ENCODE measurements around the gene KDM7A.

The KDM7A gene

DNA sequence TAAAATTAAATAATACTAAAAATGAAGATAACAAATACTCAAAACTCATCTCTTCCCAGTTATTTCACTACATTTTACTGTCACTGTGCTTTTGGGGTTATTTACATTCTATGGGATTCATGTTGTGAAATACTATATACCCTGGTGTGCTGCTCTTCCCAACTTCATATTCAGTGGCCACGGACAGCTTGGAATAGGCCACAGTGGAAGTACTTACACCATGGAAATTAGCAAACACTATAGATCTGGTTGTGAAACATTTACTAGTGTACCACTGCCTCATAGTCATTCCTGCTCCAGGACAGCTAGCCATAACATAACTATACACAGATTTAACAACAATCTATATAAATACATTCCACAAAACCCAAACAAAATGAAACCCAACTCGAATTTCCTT lies 21.2 kb upstream of the KDM7A start:
- no peak overlapping the region for H3K4me3 ChIP-seq (ENCODE audit: low read depth, low read length)
- TF ChIP-seq, protein P1, sequence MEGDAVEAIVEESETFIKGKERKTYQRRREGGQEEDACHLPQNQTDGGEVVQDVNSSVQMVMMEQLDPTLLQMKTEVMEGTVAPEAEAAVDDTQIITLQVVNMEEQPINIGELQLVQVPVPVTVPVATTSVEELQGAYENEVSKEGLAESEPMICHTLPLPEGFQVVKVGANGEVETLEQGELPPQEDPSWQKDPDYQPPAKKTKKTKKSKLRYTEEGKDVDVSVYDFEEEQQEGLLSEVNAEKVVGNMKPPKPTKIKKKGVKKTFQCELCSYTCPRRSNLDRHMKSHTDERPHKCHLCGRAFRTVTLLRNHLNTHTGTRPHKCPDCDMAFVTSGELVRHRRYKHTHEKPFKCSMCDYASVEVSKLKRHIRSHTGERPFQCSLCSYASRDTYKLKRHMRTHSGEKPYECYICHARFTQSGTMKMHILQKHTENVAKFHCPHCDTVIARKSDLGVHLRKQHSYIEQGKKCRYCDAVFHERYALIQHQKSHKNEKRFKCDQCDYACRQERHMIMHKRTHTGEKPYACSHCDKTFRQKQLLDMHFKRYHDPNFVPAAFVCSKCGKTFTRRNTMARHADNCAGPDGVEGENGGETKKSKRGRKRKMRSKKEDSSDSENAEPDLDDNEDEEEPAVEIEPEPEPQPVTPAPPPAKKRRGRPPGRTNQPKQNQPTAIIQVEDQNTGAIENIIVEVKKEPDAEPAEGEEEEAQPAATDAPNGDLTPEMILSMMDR (IDR thresholded peaks at IDR 0.05; ENCODE audit: borderline replicate concordance, insufficient read depth, low read depth, low read length), result no peak

DNA sequence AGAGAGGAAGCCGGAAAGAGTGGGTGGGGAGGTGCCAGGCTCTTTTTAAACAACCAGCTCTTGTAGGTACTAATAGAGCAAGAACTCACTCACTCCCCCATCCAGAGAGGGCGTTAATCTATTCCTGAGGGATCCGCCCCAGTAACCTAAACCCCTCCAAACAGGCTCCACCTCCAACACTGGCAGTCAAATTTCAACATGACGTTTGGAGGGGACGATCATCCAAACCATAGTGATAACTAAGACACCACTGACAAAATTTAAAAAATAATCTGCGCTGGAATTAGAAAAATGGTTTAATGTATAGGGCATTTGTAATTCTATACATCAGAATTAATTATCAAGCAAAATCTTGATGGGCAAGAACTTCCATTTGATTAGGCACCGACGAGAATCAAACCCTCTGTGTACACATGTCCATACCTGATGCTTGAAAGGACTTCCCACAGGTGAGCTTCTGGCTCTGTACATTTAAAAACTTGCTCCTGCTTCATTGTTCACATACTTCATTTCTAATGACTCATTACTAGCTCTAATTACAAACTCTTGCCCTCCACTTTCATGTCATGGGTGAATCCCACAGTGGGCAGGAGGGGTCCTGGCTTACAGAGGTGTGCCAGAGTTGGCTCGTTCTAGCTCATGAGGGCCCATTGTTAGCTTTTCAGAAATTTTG lies 20.6 kb upstream of the KDM7A start:
- H3K4me3 ChIP-seq (ENCODE audit: low read depth, low read length), result no peak overlapping the region
- TF ChIP-seq, protein P1 (IDR thresholded peaks at IDR 0.05; ENCODE audit: borderline replicate concordance, insufficient read depth, low read depth, low read length), result no peak

DNA sequence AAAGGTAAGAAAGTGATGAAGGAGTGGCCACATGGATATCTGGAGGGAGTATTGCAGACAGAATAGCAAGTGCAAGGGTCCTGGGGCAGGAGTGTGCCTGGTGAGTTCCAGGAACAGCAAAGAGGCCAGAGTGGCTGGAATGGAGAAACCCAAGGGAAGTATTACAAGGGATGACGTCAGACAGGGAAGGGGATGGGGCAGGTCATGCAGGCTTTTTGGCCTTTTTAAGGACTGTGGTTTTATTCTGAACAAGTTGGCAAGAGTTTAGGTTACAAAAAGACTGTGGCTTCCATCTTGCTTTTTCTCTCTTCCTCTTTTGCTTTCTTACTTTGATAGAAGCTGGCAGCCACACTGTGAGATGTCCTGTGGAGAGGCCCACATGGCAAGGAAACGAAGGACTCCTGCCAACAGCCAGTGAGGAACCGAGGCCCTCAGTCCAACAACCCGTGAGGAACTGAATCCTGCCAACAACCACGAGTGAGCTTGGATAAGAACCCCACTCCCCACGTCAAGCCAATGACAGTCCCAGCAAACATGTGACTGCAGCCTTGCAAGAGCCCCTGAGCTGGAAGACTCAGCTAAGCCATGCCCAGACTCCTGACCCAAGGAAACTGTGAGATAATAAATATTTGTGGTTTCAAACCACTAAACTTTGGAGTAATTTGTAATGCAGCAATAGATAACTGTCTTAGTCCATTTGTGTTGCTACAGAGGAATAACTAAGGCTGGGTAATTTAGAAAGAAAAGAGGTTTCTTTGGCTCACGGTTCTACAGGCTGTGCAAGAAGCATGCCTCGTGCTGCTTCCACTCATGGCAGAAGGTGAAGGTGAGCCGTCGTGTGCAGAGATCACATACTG lies 19.8 kb upstream of the KDM7A start:
- H3K4me3 ChIP-seq (ENCODE audit: low read depth, low read length), result no peak overlapping the region
- TF ChIP-seq, protein P1 (IDR thresholded peaks at IDR 0.05; ENCODE audit: borderline replicate concordance, insufficient read depth, low read depth, low read length), result no peak

DNA sequence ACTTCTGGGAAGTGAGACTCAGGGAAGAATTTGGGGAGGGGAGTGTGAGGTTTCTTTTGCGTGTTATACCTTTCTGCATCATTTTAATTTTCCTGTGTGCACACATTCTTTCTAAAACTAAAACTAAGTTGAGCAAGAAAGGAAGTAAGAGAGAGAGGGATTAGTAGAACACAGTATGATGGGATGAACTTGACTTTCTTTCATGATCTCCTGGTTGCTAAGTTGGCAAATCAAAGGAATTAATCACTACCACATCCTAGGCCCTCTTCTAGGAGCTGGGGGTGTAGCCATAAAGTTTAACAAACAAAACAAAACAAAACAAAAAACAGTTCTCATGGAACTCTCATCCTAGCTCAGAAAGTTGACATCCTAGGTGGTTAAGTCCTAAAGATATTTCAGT lies 19.1 kb upstream of the KDM7A start:
- H3K4me3 ChIP-seq (ENCODE audit: low read depth, low read length), result no peak overlapping the region
- TF ChIP-seq, protein P1 (IDR thresholded peaks at IDR 0.05; ENCODE audit: borderline replicate concordance, insufficient read depth, low read depth, low read length), result no peak

DNA sequence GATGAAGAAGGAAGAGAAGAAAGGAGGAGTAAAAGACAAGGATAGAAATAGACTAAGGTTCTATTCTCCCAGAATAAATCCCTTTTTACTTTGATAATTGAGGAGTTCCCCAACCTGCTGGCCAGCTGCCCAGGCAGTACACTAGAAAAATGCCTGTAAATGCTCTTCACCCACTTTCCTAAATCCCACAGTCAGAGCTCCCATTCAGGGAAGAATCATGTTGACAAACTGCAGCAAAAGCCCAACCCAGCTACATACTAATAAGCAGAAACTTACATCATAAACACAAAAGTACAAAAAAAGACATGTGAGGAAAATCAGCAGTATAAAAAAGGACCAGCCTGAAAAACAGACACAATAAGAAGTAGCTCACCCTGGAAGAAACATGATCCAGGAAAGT lies 15.8 kb upstream of the KDM7A start:
- TF ChIP-seq, protein P1 (IDR thresholded peaks at IDR 0.05; ENCODE audit: borderline replicate concordance, insufficient read depth, low read depth, low read length), result no peak
- H3K4me3 ChIP-seq (ENCODE audit: low read depth, low read length), result no peak overlapping the region

DNA sequence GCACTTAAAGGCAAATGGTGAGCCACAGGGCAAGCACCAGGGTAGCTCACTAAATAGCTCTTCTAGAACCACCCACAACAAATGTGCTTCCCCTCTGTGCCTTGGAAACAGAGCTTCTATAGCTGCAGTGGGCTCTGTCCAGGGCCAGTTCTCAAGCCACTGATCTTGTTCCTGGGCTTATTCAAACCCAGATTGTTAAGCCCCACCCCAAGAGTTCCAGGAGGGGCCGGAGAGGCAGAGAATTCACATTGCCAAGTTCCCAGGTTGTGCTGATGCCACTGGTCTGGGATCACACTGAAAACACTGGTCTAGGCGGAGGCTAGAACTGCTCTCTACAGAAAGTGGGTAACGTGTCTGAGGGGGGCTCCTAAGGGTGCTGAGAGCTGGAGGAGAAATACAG lies 15.4 kb upstream of the KDM7A start:
- TF ChIP-seq, protein P1 (IDR thresholded peaks at IDR 0.05; ENCODE audit: borderline replicate concordance, insufficient read depth, low read depth, low read length), result no peak
- H3K4me3 ChIP-seq (ENCODE audit: low read depth, low read length), result no peak overlapping the region

DNA sequence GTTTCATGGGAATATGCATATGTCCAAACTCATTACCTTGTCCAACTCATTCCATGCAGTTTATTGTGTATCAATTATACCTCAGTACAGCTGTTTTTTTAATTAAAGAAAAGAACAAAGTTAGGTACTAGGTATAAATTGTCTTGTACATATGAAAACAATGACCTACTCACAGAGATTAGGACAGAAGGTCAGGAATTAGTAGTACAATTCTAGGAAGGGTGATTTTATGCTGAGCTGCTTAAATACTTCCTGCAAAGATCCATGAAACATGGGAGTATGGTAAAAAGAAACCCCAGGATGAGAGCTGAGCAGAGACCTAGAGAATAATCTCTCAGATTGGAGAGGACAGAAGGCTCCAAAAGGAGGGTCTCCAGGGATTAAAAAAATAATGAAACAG lies 13.8 kb upstream of the KDM7A start:
- H3K4me3 ChIP-seq (ENCODE audit: low read depth, low read length), result no peak overlapping the region

More for the DNA sequence above, 13.8 kb upstream of the KDM7A start:
- TF ChIP-seq, protein P1 (IDR thresholded peaks at IDR 0.05; ENCODE audit: borderline replicate concordance, insufficient read depth, low read depth, low read length), result no peak
